Body of pancreas (tissue), 4 donors: ENCODE results near the gene SIM1. TPM values are rescaled to one million over a fixed set of nuclear protein-coding genes. Genes with fewer than 3 reads are reported as not detected.

ENCODE experiments used
- ATAC-seq: fragments of 150-250 bp; one replicate; pipeline ENCODE4 v1.9.1; 2016
- DNase-seq, 4 donors: peaks; one replicate each; pipeline ENCODE4 v3.0.0-alpha.2; 2019
- H3K27ac ChIP-seq, 4 donors: fragments of 200-600 bp; sonication (generic); 1 replicate in 3 of 4; 2 replicates in 1 of 4; pipeline versions ENCODE4 v1.5.1 to v1.6.1; 2016 to 2019; ENCODE audit warnings: mild to moderate bottlenecking in 1 of 4, mixed read lengths in 1 of 4, moderate library complexity in 1 of 4
- H3K27me3 ChIP-seq, 2 donors: fragments of 200-600 bp; sonication (generic); one replicate each; pipeline ENCODE4 v1.6.0; 2016; ENCODE audit warnings: mild to moderate bottlenecking in 1 of 2
- H3K36me3 ChIP-seq, 2 donors: fragments of 200-600 bp; sonication (generic); replicated peaks in 1 of 2; 2 replicates each; pipeline ENCODE4 v1.5.1; 2016; ENCODE audit warnings: low read depth in 2 of 2; ENCODE audit not compliant: insufficient read depth in 1 of 2
- H3K4me1 ChIP-seq: fragments of 200-600 bp; sonication (generic); one replicate; pipeline ENCODE4 v1.6.0; 2016
- H3K4me3 ChIP-seq, 2 donors: fragments of 200-600 bp; sonication (generic); 1 replicate in 1 of 2; 2 replicates in 1 of 2; pipeline ENCODE4 v1.5.1; 2016 to 2019
- H3K9me3 ChIP-seq, 3 donors: fragments of 200-600 bp; sonication (generic); 1 replicate in 2 of 3; 2 replicates in 1 of 3; pipeline ENCODE4 v1.5.1; 2016
- CTCF ChIP-seq, 7 experiments: fragments of 450-650 bp in 4 of 7; fragments of 200-600 bp in 3 of 7; sonication (generic) in 3 of 7; IDR thresholded peaks; one replicate each; pipeline ENCODE4 v1.5.1; 2016 to 2019; ENCODE audit warnings: antibody characterized with exemption in 7 of 7
- POLR2A ChIP-seq, 3 donors: fragments of 450-650 bp; IDR thresholded peaks; one replicate each; pipeline ENCODE4 v1.6.1; 2016; ENCODE audit warnings: antibody characterized with exemption in 3 of 3, mild to moderate bottlenecking in 2 of 3
- WGBS, 2 donors: methylation state at CpG; one replicate each; pipeline ENCODE4 v1.1.5; 2017; 5-methylcytosine and 5-hydroxymethylcytosine counted together
- intact Hi-C: fragments of 100-400 bp; cut with DNase I; formaldehyde crosslinking; loops from one replicate; pipeline ENCODE4 v1.15.1; 2023
- total RNA-seq, 2 donors: library from RNA; depleted of rRNA; stranded (reverse); fragments of >200 nt; gene quantifications; one replicate each; pipeline ENCODE4 v1.1.0, GENCODE V29; 2016

SIM1 gene
- total RNA-seq, 2 donors from 2014 or later: 3.6 to 6.9 TPM

- Histone ChIP-seq H3K9me3 (no peaks in the 10 kb centered on the region), H3K27ac (peak overlapping the region in 3 of 4 donors; percentile 60 to 93 (median 78)), H3K4me3 (no peak overlapping the region), H3K4me1 (peaks cover 33% of the 10 kb centered on the region), H3K36me3 (no peaks in the 10 kb centered on the region), H3K27me3 (peaks cover 0 to 38% of the 10 kb centered on the region in 2 donors)
- DNase-seq (no peak), ATAC-seq (no peak)
- intact Hi-C loops: no loop called here
- 8 to 11% methylated on average over 9 of the region's 9 CpGs for WGBS, 2 donors
- TF ChIP-seq POLR2A (IDR thresholded peaks at IDR 0.05) (no peak), CTCF (IDR thresholded peaks at IDR 0.05) (peak in 6 of 7 experiments; percentile 10 to 54 (median 38))
Measured at GRCh38 chr6:100460650-100461204, 4.0 kb downstream of the SIM1 start.

- intact Hi-C loops: no loop called here
- Histone ChIP-seq H3K27me3 (peaks cover 0 to 36% of the 10 kb centered on the region in 2 donors), H3K27ac (peak overlapping the region in 3 of 4 donors; percentile 33 to 93 (median 78)), H3K36me3 (no peaks in the 10 kb centered on the region), H3K4me3 (no peak overlapping the region), H3K9me3 (no peaks in the 10 kb centered on the region), H3K4me1 (peaks cover 32% of the 10 kb centered on the region)
- no peak for TF ChIP-seq CTCF (IDR thresholded peaks at IDR 0.05)
- no peak for TF ChIP-seq POLR2A (IDR thresholded peaks at IDR 0.05)
- DNase-seq: no peak
- no peak for ATAC-seq
Measured at GRCh38 chr6:100459592-100460184, 5.0 kb downstream of the SIM1 start.

GRCh38 chr6:100458841-100459591 lies 5.7 kb downstream of the SIM1 start:
- TF ChIP-seq CTCF (IDR thresholded peaks at IDR 0.05) (no peak), POLR2A (IDR thresholded peaks at IDR 0.05) (no peak)
- Histone ChIP-seq H3K9me3 (no peaks in the 10 kb centered on the region), H3K27me3 (peaks cover 0 to 30% of the 10 kb centered on the region in 2 donors), H3K27ac (peak overlapping the region; percentile 43 to 93 (median 82)), H3K4me3 (no peak overlapping the region), H3K36me3 (no peaks in the 10 kb centered on the region), H3K4me1 (peaks cover 27% of the 10 kb centered on the region)
- WGBS, 2 donors: 39 to 54% methylated on average over 10 of the region's 10 CpGs
- ATAC-seq (no peak), DNase-seq (no peak)
- intact Hi-C loops: no loop called here

- DNase-seq (no peak), ATAC-seq (no peak)
- Histone ChIP-seq H3K36me3 (no peaks in the 10 kb centered on the region), H3K9me3 (no peaks in the 10 kb centered on the region), H3K4me1 (peaks cover 27% of the 10 kb centered on the region), H3K27me3 (peaks cover 0 to 22% of the 10 kb centered on the region in 2 donors), H3K27ac (peak overlapping the region; percentile 44 to 93 (median 82)), H3K4me3 (no peak overlapping the region)
- intact Hi-C loops: no loop called here
- 35 to 64% methylated on average over 19 to 34 of the region's 34 CpGs for WGBS, 2 donors
- TF ChIP-seq CTCF (IDR thresholded peaks at IDR 0.05) (no peak), POLR2A (IDR thresholded peaks at IDR 0.05) (no peak)
Measured at GRCh38 chr6:100457311-100457990, 7.3 kb downstream of the SIM1 start.
